Mesodermal cell (in vitro differentiated cells): ENCODE data around the gene LVRN.

ENCODE experiments used
- H3K27ac ChIP-seq: 2 replicates; pipeline ENCODE4 v1.7.0; 2013; ENCODE audit warnings: mild to moderate bottlenecking, low read depth, low read length, moderate library complexity; ENCODE audit not compliant: severe bottlenecking
- H3K36me3 ChIP-seq: 2 replicates; pipeline ENCODE4 v1.7.1; 2013; ENCODE audit warnings: mild to moderate bottlenecking, low read length, moderate library complexity; ENCODE audit not compliant: control insufficient read depth, insufficient read depth
- H3K4me1 ChIP-seq: one replicate; pipeline ENCODE4 v1.7.1; 2013; ENCODE audit warnings: mild to moderate bottlenecking, low read length; ENCODE audit not compliant: insufficient read depth, control insufficient read depth, poor library complexity, severe bottlenecking
- H3K4me3 ChIP-seq: 2 replicates; pipeline ENCODE4 v1.7.0; 2013; ENCODE audit warnings: low read length, control low read depth, mild to moderate bottlenecking; ENCODE audit not compliant: insufficient read depth, poor library complexity, severe bottlenecking; ENCODE audit errors: extremely low read depth
- H3K9me3 ChIP-seq: 2 replicates; pipeline ENCODE4 v1.7.1; 2013; ENCODE audit warnings: mild to moderate bottlenecking, low read length, moderate library complexity; ENCODE audit not compliant: control insufficient read depth
- WGBS, 2 experiments: methylation state at CpG; one replicate each; pipeline ENCODE4 v1.1.5; 2013; ENCODE audit warnings: missing lambda C conversion rate in 2 of 2; ENCODE audit not compliant: insufficient coverage in 2 of 2; 5-methylcytosine and 5-hydroxymethylcytosine counted together

LVRN gene

DNA sequence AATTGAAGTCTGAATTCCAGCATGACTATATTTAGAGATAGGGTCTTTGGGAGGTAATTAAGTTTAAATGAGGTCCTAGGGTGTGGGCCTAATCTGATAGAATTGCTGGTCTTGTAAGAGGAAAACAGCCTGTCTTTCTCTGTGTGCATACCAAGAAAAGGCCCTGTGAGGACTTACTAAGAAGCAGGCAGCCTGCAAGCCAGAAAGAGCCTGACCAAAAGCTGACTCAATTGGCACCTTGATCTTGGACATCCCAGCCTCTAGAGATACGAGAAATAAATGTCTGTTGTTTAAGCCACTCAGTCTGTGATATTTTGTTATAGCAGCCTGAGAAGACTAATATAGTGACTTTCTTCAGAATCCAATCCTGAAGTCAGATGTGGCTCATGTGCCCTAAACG lies 84.5 kb downstream of the LVRN start:
- no peak overlapping the region for H3K27ac ChIP-seq
- WGBS, 2 experiments, result 100% methylated on average over 1 of the region's 2 CpGs; no CpG with 5 or more reads in 1 of the 2 experiments
- no peak overlapping the region for H3K4me3 ChIP-seq
- H3K36me3 ChIP-seq, result no peaks in the 10 kb centered on the region
- H3K9me3 ChIP-seq, result no peaks in the 10 kb centered on the region
- H3K4me1 ChIP-seq, result no peaks in the 10 kb centered on the region

DNA sequence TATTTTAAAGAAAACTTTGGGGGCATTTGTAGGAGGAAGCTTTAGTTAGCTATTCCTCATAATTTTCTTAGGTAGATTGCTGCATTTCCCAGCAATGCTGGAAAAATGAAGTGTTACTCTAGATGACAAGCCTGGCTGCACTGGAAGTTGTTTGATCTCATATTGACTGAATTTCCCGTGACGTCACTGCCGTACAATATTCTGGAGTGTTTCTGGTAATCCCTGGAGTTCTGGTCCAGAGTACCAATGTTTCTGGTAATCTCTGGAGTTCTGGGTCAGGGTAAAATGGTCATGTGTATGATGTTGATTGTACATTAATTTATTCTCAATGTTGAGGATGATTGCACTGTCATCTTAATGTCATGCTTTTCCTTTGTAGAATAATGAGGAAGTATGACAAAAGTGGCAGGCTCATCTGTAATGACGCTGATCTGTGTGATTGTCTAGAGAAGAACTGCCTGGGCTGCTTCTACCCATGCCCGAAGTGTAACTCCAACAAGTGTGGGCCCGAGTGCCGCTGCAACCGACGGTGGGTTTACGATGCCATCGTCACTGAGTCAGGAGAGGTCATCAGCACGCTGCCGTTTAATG lies 96.2 kb downstream of the LVRN start:
- Histone ChIP-seq H3K9me3 (no peaks in the 10 kb centered on the region), H3K4me3 (no peak overlapping the region), H3K36me3 (no peaks in the 10 kb centered on the region), H3K27ac (no peak overlapping the region), H3K4me1 (no peaks in the 10 kb centered on the region)
- WGBS, 2 experiments, result 93 to 94% methylated on average over 9 to 12 of the region's 13 CpGs

DNA sequence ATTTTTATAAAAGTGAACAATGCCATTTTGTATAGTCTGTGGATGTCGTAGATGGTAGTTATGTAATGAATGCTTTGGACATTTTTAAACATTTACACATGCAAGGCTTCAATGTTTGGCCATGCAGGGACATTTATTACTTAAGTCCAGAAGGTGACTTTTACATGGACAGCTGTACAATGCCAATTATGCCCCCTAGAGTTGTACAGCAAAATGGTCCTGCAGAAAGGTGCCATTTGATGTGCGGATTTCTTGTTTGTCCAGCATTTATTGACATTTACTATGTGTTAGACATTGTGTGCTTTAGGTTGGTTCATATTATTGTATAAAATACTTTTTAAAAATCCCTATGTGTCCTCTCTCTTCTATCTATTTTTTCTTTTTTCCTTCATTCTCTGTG lies 100.1 kb downstream of the LVRN start:
- no CpG with 5 or more reads among the region's 2 CpGs for WGBS, 2 experiments
- Histone ChIP-seq H3K9me3 (no peaks in the 10 kb centered on the region), H3K36me3 (no peaks in the 10 kb centered on the region), H3K27ac (no peak overlapping the region), H3K4me1 (no peaks in the 10 kb centered on the region), H3K4me3 (no peak overlapping the region)

DNA sequence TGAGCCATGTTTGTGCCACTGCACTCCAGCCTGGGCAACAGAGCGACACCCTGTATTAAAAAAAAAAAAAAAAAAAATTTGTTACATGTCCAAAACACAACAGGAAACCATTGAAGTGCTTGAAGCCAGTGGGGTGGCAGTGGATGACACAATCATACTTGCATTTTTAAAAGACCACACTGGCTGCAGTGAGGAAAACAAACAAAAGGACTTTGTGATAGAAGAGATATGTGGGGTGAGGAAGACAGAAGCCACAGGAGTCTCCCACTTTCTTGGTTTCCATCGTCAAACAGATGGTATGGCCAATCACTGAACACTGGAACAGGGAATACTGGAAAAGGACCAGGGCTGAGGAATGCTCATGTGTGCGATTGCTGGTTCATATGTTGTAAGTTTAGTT lies 101.7 kb downstream of the LVRN start:
- WGBS, 2 experiments, result 86 to 97% methylated on average over 1 to 2 of the region's 3 CpGs

DNA sequence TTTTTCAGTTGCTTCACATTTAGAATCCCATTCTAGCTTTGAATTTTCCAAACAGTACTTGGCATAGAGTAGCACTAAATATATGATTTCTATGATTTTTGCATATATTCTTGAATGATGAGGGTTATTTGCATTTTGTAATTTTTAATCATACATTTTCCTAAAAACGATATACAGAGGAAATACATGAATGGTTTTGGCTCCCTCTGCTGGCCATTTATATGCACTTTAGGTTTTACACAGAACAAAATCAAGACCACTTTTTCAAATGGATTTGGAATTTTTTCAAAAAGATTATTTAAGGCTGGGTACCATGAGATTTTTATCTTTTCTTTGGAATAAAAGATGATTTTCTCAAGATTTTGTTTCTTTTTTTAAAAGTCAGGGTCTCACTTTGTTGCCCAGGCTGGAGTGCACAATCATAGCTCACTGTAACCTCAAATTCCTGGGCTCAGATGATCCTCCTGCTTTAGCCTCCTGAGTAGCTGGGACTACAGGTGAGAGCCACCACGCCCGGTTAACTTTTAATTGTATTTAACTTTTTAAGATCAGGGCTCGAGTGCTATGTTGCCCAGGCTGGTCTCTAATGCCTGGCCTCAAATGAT lies 105.9 kb downstream of the LVRN start:
- Histone ChIP-seq H3K4me3 (no peak overlapping the region), H3K36me3 (no peaks in the 10 kb centered on the region), H3K27ac (no peak overlapping the region), H3K9me3 (no peaks in the 10 kb centered on the region), H3K4me1 (no peaks in the 10 kb centered on the region)
- WGBS, 2 experiments, result 0 to 22% methylated on average over 2 to 3 of the region's 4 CpGs

More for the DNA sequence above, 101.7 kb downstream of the LVRN start:
- H3K9me3 ChIP-seq, result no peaks in the 10 kb centered on the region
- H3K4me3 ChIP-seq, result no peak overlapping the region
- no peak overlapping the region for H3K27ac ChIP-seq
- no peaks in the 10 kb centered on the region for H3K4me1 ChIP-seq
- no peaks in the 10 kb centered on the region for H3K36me3 ChIP-seq

DNA sequence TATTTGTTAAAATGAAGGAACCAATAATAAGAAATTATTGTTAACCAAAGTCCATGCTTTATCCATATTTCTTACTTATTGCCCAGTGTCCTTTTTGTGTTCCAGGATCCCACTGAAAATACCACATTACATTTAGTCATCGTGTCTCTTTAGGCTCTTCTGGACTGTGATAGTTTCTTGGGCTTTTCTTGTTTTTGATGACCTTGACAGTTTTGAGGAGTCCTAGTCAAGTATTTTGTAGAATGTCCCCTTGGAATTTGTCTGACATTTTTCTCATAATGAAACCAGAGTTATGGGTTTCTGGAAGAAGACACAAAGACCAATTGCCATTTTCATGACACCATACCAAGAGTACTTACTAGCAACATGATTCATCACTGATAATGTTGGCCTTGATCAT lies 108.9 kb downstream of the LVRN start:
- no peak overlapping the region for H3K4me3 ChIP-seq
- H3K9me3 ChIP-seq, result no peaks in the 10 kb centered on the region
- no peak overlapping the region for H3K27ac ChIP-seq
- no peaks in the 10 kb centered on the region for H3K36me3 ChIP-seq
- no peaks in the 10 kb centered on the region for H3K4me1 ChIP-seq
- no CpG with 5 or more reads among the region's 1 CpG for WGBS, 2 experiments

DNA sequence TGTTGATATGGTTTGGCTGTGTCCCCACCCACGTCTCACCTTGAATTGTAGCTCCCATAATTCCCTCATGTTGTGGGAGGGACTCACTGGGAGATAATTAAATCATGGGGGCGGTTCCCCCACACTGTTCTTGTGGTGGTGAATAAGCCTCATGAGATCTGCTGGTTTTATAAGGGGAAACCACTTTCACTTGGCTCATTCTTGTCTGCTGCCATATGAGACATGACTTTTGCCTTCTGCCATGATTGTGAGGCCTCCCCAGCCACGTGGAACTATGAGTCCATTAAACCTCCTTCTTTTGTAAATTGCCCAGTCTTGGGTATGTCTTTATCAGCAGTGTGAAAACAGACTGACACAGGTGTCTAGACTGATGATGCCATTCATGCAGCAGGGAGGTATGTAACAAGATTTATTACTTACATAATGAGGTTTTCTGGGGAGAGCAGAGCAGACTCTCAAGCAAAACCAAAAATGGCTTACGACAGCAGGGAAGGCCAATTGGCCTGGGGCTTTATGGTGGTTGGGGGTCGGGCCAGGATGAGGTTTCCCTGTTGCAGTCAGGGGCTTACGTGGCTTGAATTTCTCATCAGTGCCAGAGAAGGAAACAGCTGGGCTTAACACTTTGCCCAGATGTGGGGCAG lies 113.0 kb downstream of the LVRN start:
- no peaks in the 10 kb centered on the region for H3K9me3 ChIP-seq
- H3K27ac ChIP-seq, result no peak overlapping the region
- H3K4me1 ChIP-seq, result no peaks in the 10 kb centered on the region
- WGBS, 2 experiments, result 86 to 100% methylated on average over 3 to 4 of the region's 6 CpGs
- no peak overlapping the region for H3K4me3 ChIP-seq
- H3K36me3 ChIP-seq, result no peaks in the 10 kb centered on the region

DNA sequence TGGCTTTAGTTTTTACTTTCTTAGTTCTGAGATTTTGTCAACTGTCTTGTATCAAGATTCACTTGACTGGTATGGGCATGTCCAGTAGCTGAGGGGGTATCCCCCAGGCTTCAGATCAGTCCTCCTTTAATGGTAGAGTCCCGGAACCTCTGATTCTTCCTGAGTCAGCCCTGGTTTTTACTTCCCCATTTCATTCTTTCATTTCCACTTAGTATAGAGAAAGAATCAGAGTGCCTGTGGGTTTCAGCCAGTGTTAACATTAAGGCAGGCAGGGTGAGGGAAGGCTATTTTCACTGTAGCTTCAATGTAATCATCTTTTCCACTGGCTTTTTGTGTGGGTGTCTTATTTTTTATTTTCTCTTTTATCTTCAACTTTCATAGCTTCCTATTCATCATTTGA lies 114.2 kb downstream of the LVRN start:
- Histone ChIP-seq H3K4me3 (no peak overlapping the region), H3K36me3 (no peaks in the 10 kb centered on the region), H3K27ac (no peak overlapping the region), H3K9me3 (no peaks in the 10 kb centered on the region), H3K4me1 (no peaks in the 10 kb centered on the region)
- no CpG with 5 or more reads among the region's 1 CpG for WGBS, 2 experiments
